Esophagus squamous epithelium (tissue), 5 donors: ENCODE results near the gene CNTNAP5. TPM values are rescaled to one million over a fixed set of nuclear protein-coding genes. Genes with fewer than 3 reads are reported as not detected.

Experiments
- DNase-seq: peaks from one replicate; lab custom pipeline; 2025; lab: John Stamatoyannopoulos, UW
- H3K27ac ChIP-seq, 4 donors: fragments of 200-600 bp; sonication (generic); one replicate each; pipeline ENCODE4 v1.5.1; 2016 to 2019; ENCODE audit warnings: mild to moderate bottlenecking in 1 of 4
- H3K27me3 ChIP-seq, 4 donors: fragments of 200-600 bp; sonication (generic); 1 replicate in 3 of 4; 2 replicates in 1 of 4; pipeline versions ENCODE4 v1.5.1 to v1.6.0; 2017 to 2021; ENCODE audit warnings: antibody characterized with exemption in 1 of 4
- H3K36me3 ChIP-seq, 3 donors: fragments of 200-600 bp; sonication (generic); one replicate each; pipeline ENCODE4 v1.5.1; 2016 to 2019
- H3K4me1 ChIP-seq, 3 donors: fragments of 200-600 bp; sonication (generic); one replicate each; pipeline ENCODE4 v1.5.1; 2017 to 2019
- H3K4me3 ChIP-seq, 4 donors: fragments of 200-600 bp; sonication (generic); 1 replicate in 3 of 4; 2 replicates in 1 of 4; pipeline ENCODE4 v1.5.1; 2016 to 2019; ENCODE audit warnings: mild to moderate bottlenecking in 2 of 4, moderate library complexity in 1 of 4
- H3K9me3 ChIP-seq, 3 donors: fragments of 200-600 bp; sonication (generic); one replicate each; pipeline ENCODE4 v1.5.1; 2016 to 2019
- POLR2A ChIP-seq, 4 donors: fragments of 450-650 bp; IDR thresholded peaks; one replicate each; pipeline ENCODE4 v1.6.1; 2017; ENCODE audit warnings: antibody characterized with exemption in 4 of 4, mild to moderate bottlenecking in 4 of 4, moderate library complexity in 3 of 4
- WGBS, 2 donors: methylation state at CpG; one replicate each; pipeline ENCODE4 v1.1.5; 2018; 5-methylcytosine and 5-hydroxymethylcytosine counted together
- intact Hi-C: fragments of 100-400 bp; cut with DNase I; formaldehyde crosslinking; loops from one replicate; pipeline ENCODE4 v1.15.0; 2022
- total RNA-seq, 4 donors: library from RNA; depleted of rRNA; stranded (reverse); fragments of >200 nt; gene quantifications; one replicate each; pipeline ENCODE4 v1.1.0, GENCODE V29; 2016
- TF ChIP-seq, protein P1 (sequence below), 6 experiments: fragments of 450-650 bp in 4 of 6; fragments of 200-600 bp in 2 of 6; sonication (generic) in 2 of 6; IDR thresholded peaks; one replicate each; pipeline ENCODE4 v1.5.1; 2016 to 2019; ENCODE audit warnings: antibody characterized with exemption in 6 of 6, mild to moderate bottlenecking in 4 of 6, moderate library complexity in 4 of 6
- donor health status: DM: yes; HTN: yes; CAD: no.

The CNTNAP5 gene
- total RNA-seq, 4 donors from 2014 or later, result not detected

DNA sequence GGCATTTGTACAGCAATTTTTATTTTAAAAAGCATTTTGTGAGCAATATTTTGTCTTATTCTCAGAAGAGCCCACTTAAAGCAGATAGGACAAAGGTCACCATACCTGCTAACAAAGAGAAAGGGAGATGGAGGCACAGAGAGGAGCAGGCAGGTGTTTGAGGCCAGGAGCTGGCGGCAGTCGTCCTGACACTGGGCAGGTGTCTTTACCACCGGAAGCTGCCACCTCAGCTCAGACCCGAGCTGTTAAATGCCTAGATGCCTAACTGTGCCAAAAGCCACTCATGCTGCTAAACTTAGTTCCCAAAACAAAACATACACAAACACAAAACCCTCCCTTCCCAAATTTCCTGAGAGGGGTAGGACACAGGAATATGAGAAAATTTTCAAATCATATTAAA lies 120.9 kb downstream of the CNTNAP5 start:
- Histone ChIP-seq H3K4me1 (no peaks in the 10 kb centered on the region), H3K27ac (no peak overlapping the region), H3K27me3 (no peaks in the 10 kb centered on the region), H3K36me3 (no peaks in the 10 kb centered on the region), H3K4me3 (no peak overlapping the region), H3K9me3 (no peaks in the 10 kb centered on the region)
- TF ChIP-seq POLR2A (IDR thresholded peaks at IDR 0.05), result no peak
- TF ChIP-seq, protein P1, sequence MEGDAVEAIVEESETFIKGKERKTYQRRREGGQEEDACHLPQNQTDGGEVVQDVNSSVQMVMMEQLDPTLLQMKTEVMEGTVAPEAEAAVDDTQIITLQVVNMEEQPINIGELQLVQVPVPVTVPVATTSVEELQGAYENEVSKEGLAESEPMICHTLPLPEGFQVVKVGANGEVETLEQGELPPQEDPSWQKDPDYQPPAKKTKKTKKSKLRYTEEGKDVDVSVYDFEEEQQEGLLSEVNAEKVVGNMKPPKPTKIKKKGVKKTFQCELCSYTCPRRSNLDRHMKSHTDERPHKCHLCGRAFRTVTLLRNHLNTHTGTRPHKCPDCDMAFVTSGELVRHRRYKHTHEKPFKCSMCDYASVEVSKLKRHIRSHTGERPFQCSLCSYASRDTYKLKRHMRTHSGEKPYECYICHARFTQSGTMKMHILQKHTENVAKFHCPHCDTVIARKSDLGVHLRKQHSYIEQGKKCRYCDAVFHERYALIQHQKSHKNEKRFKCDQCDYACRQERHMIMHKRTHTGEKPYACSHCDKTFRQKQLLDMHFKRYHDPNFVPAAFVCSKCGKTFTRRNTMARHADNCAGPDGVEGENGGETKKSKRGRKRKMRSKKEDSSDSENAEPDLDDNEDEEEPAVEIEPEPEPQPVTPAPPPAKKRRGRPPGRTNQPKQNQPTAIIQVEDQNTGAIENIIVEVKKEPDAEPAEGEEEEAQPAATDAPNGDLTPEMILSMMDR (IDR thresholded peaks at IDR 0.05), result no peak
- WGBS, 2 donors, result 39 to 69% methylated on average over 4 of the region's 4 CpGs
- intact Hi-C loops, result no loop called here
- no peak for DNase-seq

DNA sequence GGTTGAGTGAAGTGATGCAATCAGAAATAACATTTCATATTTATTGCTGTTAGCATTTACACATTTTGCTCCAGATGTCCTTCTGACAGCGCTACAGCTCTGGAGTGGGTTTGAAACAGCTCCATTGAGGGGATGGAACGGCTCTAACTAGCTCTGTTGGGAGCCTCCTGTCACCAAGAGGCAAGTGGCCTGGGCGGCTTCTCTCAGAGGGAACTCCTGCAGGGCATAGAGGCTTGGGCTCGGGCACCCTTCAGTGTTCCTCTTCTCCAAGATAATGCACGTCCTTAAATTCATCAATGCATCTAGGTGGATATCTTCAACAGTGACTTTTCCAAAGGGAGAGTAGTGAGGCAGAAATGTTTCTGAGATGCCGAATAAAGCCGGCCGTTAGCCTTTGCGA lies 122.5 kb downstream of the CNTNAP5 start:
- Histone ChIP-seq H3K27me3 (no peaks in the 10 kb centered on the region), H3K4me1 (no peaks in the 10 kb centered on the region), H3K4me3 (no peak overlapping the region), H3K27ac (no peak overlapping the region), H3K9me3 (no peaks in the 10 kb centered on the region), H3K36me3 (no peaks in the 10 kb centered on the region)
- intact Hi-C loops, result no loop called here
- WGBS, 2 donors, result 65 to 82% methylated on average over 3 to 9 of the region's 9 CpGs
- no peak for DNase-seq
- TF ChIP-seq POLR2A (IDR thresholded peaks at IDR 0.05), result no peak
- TF ChIP-seq, protein P1 (IDR thresholded peaks at IDR 0.05), result no peak

DNA sequence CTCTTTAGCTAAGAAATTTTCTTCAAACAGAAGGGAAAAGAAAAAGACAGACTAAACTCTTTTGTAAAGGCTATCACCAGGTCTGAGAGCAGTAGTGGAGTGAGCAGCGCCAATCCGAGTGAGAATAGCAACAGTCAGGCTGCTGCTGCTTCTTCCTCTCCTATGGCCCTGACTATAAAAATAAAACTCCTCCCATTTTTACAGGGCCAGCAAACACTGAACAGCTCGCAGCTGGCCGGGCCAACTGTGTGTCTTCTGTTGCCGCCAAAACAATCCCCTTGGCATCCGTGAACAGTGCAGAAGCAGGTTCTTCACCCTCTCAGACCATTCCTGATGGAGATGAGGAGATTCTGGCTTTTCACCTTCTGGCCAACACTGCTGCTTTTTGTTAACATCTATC lies 124.5 kb downstream of the CNTNAP5 start:
- TF ChIP-seq, protein P1 (IDR thresholded peaks at IDR 0.05), result no peak
- TF ChIP-seq POLR2A (IDR thresholded peaks at IDR 0.05), result no peak
- Histone ChIP-seq H3K4me3 (no peak overlapping the region), H3K27ac (no peak overlapping the region), H3K27me3 (no peaks in the 10 kb centered on the region), H3K9me3 (no peaks in the 10 kb centered on the region), H3K4me1 (no peaks in the 10 kb centered on the region), H3K36me3 (no peaks in the 10 kb centered on the region)
- no peak for DNase-seq
- intact Hi-C loops, result no loop called here
- 52 to 61% methylated on average over 6 of the region's 6 CpGs for WGBS, 2 donors

DNA sequence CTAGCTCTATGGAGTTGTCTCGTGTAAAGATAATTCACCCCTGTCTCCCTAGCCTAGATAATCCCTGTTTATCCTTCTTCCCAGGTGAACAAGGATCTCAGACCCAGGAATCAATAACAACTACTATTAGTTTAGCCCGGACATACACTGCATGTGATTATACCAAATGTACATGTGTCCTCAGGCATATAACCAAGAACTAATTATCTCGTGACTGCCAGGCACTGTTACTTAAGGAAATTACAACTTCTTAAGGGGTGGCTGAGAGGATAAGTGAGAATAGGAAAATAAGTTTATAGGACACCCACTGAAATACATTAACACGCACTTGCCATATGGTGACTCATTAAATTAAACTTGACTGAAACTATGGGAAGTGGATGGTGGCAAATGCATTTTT lies 126.6 kb downstream of the CNTNAP5 start:
- TF ChIP-seq, protein P1 (IDR thresholded peaks at IDR 0.05), result no peak
- no peak for TF ChIP-seq POLR2A (IDR thresholded peaks at IDR 0.05)
- no peak overlapping the region for H3K4me3 ChIP-seq
- H3K36me3 ChIP-seq, result no peaks in the 10 kb centered on the region
- H3K4me1 ChIP-seq, result no peaks in the 10 kb centered on the region
- DNase-seq, result no peak
- H3K27ac ChIP-seq, result no peak overlapping the region
- no peaks in the 10 kb centered on the region for H3K9me3 ChIP-seq
- WGBS, 2 donors, result 78 to 85% methylated on average over 4 of the region's 4 CpGs
- intact Hi-C loops, result no loop called here
- H3K27me3 ChIP-seq, result no peaks in the 10 kb centered on the region

DNA sequence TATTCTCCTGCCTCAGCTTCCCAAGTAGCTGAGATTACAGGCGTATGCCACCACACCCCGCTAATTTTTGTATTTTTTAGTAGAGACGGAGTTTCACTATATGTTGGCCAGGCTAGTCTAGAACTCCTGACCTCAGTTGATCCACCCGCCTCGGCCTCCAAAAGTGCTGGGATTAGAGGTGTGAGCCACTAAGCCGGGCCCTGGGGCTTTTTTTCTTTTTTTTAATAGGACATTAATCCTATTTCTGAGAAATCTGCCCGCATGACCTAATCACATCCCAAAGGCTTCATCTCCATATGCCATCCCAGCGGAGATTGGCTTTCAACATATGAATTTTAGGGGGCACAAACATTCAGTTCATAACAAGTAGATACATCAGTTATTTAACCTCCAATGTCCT lies 128.6 kb downstream of the CNTNAP5 start:
- no peak for TF ChIP-seq POLR2A (IDR thresholded peaks at IDR 0.05)
- TF ChIP-seq, protein P1 (IDR thresholded peaks at IDR 0.05), result no peak
- DNase-seq, result no peak
- Histone ChIP-seq H3K4me3 (no peak overlapping the region), H3K27me3 (no peaks in the 10 kb centered on the region), H3K36me3 (no peaks in the 10 kb centered on the region), H3K4me1 (no peaks in the 10 kb centered on the region), H3K9me3 (no peaks in the 10 kb centered on the region), H3K27ac (no peak overlapping the region)
- WGBS, 2 donors, result 79 to 85% methylated on average over 8 of the region's 8 CpGs
- intact Hi-C loops, result no loop called here
